GM23338 (cell line): Measurements from ENCODE around the gene MAP3K5. TPM values are rescaled to one million over a fixed set of nuclear protein-coding genes. Genes with fewer than 3 reads are reported as not detected.

Source experiments
- ATAC-seq: fragments of 200-7000 bp; cut with Tn5 transposase; 3 replicates; pipeline ENCODE4 v1.9.1; 2020
- DNase-seq: peaks from one replicate; pipeline ENCODE4 v3.0.0-alpha.2; 2015; ENCODE audit warnings: low spot score
- H2AFZ ChIP-seq: fragments of 200-600 bp; sonication (generic); 2 replicates; pipeline ENCODE4 v1.8.0; 2016; ENCODE audit warnings: antibody characterized with exemption, mild to moderate bottlenecking, moderate library complexity
- H3F3A ChIP-seq: fragments of 200-600 bp; sonication (generic); replicated peaks from 2 replicates; pipeline ENCODE4 v1.8.0; 2017; ENCODE audit warnings: antibody characterized with exemption, mixed run types, low read depth
- H3K27ac ChIP-seq: fragments of 200-600 bp; sonication (generic); 2 replicates; pipeline ENCODE4 v1.6.1; 2016; ENCODE audit warnings: low read depth
- H3K27me3 ChIP-seq: fragments of 200-600 bp; sonication (generic); 2 replicates; pipeline ENCODE4 v1.8.0; 2016; ENCODE audit warnings: mild to moderate bottlenecking, mixed run types, moderate library complexity; ENCODE audit not compliant: insufficient read depth
- H3K36me3 ChIP-seq: fragments of 200-600 bp; sonication (generic); 2 replicates; pipeline ENCODE4 v1.8.0; 2016; ENCODE audit warnings: mild to moderate bottlenecking; ENCODE audit not compliant: insufficient read depth
- H3K4me1 ChIP-seq: fragments of 200-600 bp; sonication (generic); 2 replicates; pipeline ENCODE4 v1.8.0; 2016; ENCODE audit warnings: mild to moderate bottlenecking, moderate library complexity; ENCODE audit not compliant: insufficient read depth
- H3K4me2 ChIP-seq: fragments of 200-600 bp; sonication (generic); 2 replicates; pipeline ENCODE4 v1.7.1; 2017; ENCODE audit warnings: mixed run types
- H3K4me3 ChIP-seq: fragments of 200-600 bp; sonication (generic); 2 replicates; pipeline ENCODE4 v1.6.1; 2016; ENCODE audit warnings: mixed run types
- H3K79me2 ChIP-seq: fragments of 200-600 bp; sonication (generic); replicated peaks from 2 replicates; pipeline ENCODE4 v1.8.0; 2017; ENCODE audit warnings: mild to moderate bottlenecking; ENCODE audit not compliant: insufficient read depth
- H3K9me2 ChIP-seq: fragments of 200-600 bp; sonication (generic); 2 replicates; pipeline ENCODE4 v1.8.0; 2017; ENCODE audit not compliant: insufficient read depth
- H4K20me1 ChIP-seq: fragments of 200-600 bp; sonication (generic); replicated peaks from 2 replicates; pipeline ENCODE4 v1.8.0; 2017; ENCODE audit warnings: mild to moderate bottlenecking; ENCODE audit not compliant: insufficient read depth
- H3K27ac Mint-ChIP-seq: 2 replicates; pipeline ENCODE4 v1.8.0; 2020; ENCODE audit warnings: inconsistent platforms, mild to moderate bottlenecking, moderate library complexity, mixed read lengths
- H3K27me3 Mint-ChIP-seq: 3 replicates; pipeline ENCODE4 v1.8.0; 2022; ENCODE audit warnings: low read depth, mild to moderate bottlenecking, moderate library complexity, mixed read lengths, inconsistent platforms; ENCODE audit not compliant: insufficient read depth, poor library complexity
- H3K36me3 Mint-ChIP-seq: 3 replicates; pipeline ENCODE4 v1.8.0; 2021; ENCODE audit warnings: low read depth, mild to moderate bottlenecking, inconsistent platforms, moderate library complexity, mixed read lengths
- H3K4me1 Mint-ChIP-seq: 3 replicates; pipeline ENCODE4 v1.8.0; 2020; ENCODE audit warnings: mild to moderate bottlenecking, inconsistent platforms, mixed read lengths
- H3K4me3 Mint-ChIP-seq: 3 replicates; pipeline ENCODE4 v1.8.0; 2021; ENCODE audit warnings: moderate library complexity, mild to moderate bottlenecking, inconsistent platforms, mixed read lengths
- H3K9me3 Mint-ChIP-seq: 3 replicates; pipeline ENCODE4 v1.8.0; 2020; ENCODE audit warnings: moderate library complexity, mild to moderate bottlenecking, inconsistent platforms, mixed read lengths
- CREB1 ChIP-seq: fragments of 250-450 bp; sonication (Bioruptor Pico); IDR thresholded peaks from 2 replicates; pipeline ENCODE4 v1.5.0; 2020; ENCODE audit warnings: low read depth, mild to moderate bottlenecking, moderate library complexity
- ETS1 ChIP-seq: IDR thresholded peaks from 2 replicates; pipeline ENCODE4 v1.6.1; 2016; ENCODE audit warnings: antibody characterized with exemption
- EZH2 ChIP-seq: fragments of 200-600 bp; sonication (generic); IDR thresholded peaks from one replicate; pipeline ENCODE4 v1.8.0; 2017; ENCODE audit warnings: antibody characterized with exemption, mild to moderate bottlenecking, low read depth; ENCODE audit not compliant: unreplicated experiment
- POLR2AphosphoS5 ChIP-seq: IDR thresholded peaks from 2 replicates; pipeline ENCODE4 v1.6.1; 2016; ENCODE audit warnings: antibody characterized with exemption, low read depth
- ZNF114 ChIP-seq: fragments of 250-450 bp; sonication (Bioruptor Pico); IDR thresholded peaks from 2 replicates; pipeline ENCODE4 v1.5.0; 2020; ENCODE audit warnings: mild to moderate bottlenecking, moderate library complexity
- ZNF331 ChIP-seq: fragments of 250-450 bp; sonication (Bioruptor Pico); IDR thresholded peaks from 2 replicates; pipeline ENCODE4 v1.5.0; 2020; ENCODE audit warnings: low read depth, mild to moderate bottlenecking, moderate library complexity
- ZNF462 ChIP-seq: fragments of 250-450 bp; sonication (Bioruptor Pico); IDR thresholded peaks from 2 replicates; pipeline ENCODE4 v1.5.0; 2020; ENCODE audit warnings: mild to moderate bottlenecking, moderate library complexity
- polyA plus RNA-seq: library from polyadenylated mRNA; unstranded; fragments of >200 nt; fragmentation: Nextera tagmentation; extraction: Ambion mirVana; gene quantifications from 2 replicates; pipeline ENCODE4 v1.2.1, GENCODE V29; 2016
- total RNA-seq: library from RNA; depleted of rRNA; stranded (reverse); fragments of >200 nt; shearing (Covaris generic); gene quantifications from 2 replicates; pipeline ENCODE4 v1.2.3, GENCODE V29; 2014

Gene MAP3K5
- total and polyA plus RNA-seq, 2 experiments from 2014 or later: 0.76 to 2.8 TPM

- no peak for TF ChIP-seq ETS1
- no peak for TF ChIP-seq ZNF331 (CRISPR knock-in tag)
- no peak for TF ChIP-seq CREB1 (CRISPR knock-in tag)
- no peak for TF ChIP-seq ZNF462 (CRISPR knock-in tag)
- no peak for TF ChIP-seq POLR2AphosphoS5
These were observed 267.8 kb downstream of the MAP3K5 start (continued) for GRCh38 chr6:136524339-136524935.

GRCh38 chr6:136523196-136523595 lies 269.1 kb downstream of the MAP3K5 start:
- no peak for TF ChIP-seq POLR2AphosphoS5
- TF ChIP-seq ZNF114 (CRISPR knock-in tag): no peak
- TF ChIP-seq ETS1: no peak
- TF ChIP-seq EZH2: no peak
- ATAC-seq (no peak), DNase-seq (no peak)
- Mint-ChIP-seq H3K4me3 (no peak overlapping the region), H3K27ac (no peak overlapping the region), H3K9me3 (no peaks in the 10 kb centered on the region), H3K27me3 (peaks cover 10% of the 10 kb centered on the region), H3K4me1 (peaks cover 60% of the 10 kb centered on the region), H3K36me3 (no peaks in the 10 kb centered on the region)
- Histone ChIP-seq H3K36me3 (no peaks in the 10 kb centered on the region), H2AFZ (no peak overlapping the region), H3K4me2 (no peak overlapping the region), H3K9me2 (no peaks in the 10 kb centered on the region; the same call in 1 of the 2 replicates), H3F3A (no peaks in the 10 kb centered on the region; the same call in 1 of the 2 replicates), H4K20me1 (peaks cover 7% of the 10 kb centered on the region; the same call in 1 of the 2 replicates), H3K79me2 (peaks cover 97% of the 10 kb centered on the region), H3K4me1 (peaks cover 60% of the 10 kb centered on the region), H3K27ac (no peak overlapping the region), H3K27me3 (no peaks in the 10 kb centered on the region), H3K4me3 (no peak overlapping the region)
